ENCODE results near the gene PDIA6.
A peak's percentile ranks its signal among the peaks of the same experiment; 100 is the strongest.

Gene PDIA6

DNA sequence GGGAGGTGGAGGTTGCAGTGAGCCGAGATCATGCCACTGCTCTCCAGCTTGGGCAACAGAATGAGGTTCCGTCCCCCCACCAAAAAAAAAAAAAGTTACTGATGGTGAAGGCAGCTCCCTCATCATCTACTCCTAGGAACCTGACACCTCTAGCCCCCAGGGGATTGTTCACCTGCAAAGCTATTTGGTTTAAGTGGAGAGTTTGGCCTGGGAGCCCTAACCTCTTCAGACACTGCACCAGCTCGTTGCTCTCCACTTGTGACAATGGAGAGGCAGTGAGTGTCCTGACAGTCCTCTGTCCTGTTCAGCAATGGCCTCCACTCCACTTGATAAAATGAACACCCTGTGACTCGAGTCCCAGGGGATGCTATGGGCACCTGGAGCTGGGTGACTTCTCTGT lies 47.7 kb downstream of the PDIA6 start:
- no peak overlapping the region for H3K4me3 ChIP-seq (replicated peaks; ENCODE audit: low read depth, low read length)
- DNase-seq (ENCODE audit: low read depth), result no peak
- TF ChIP-seq, protein P1, sequence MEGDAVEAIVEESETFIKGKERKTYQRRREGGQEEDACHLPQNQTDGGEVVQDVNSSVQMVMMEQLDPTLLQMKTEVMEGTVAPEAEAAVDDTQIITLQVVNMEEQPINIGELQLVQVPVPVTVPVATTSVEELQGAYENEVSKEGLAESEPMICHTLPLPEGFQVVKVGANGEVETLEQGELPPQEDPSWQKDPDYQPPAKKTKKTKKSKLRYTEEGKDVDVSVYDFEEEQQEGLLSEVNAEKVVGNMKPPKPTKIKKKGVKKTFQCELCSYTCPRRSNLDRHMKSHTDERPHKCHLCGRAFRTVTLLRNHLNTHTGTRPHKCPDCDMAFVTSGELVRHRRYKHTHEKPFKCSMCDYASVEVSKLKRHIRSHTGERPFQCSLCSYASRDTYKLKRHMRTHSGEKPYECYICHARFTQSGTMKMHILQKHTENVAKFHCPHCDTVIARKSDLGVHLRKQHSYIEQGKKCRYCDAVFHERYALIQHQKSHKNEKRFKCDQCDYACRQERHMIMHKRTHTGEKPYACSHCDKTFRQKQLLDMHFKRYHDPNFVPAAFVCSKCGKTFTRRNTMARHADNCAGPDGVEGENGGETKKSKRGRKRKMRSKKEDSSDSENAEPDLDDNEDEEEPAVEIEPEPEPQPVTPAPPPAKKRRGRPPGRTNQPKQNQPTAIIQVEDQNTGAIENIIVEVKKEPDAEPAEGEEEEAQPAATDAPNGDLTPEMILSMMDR (IDR thresholded peaks at IDR 0.05; ENCODE audit: low read length, missing control alignments), result no peak

- TF ChIP-seq, protein P1 (IDR thresholded peaks at IDR 0.05; ENCODE audit: low read length, missing control alignments), result no peak
- no peak overlapping the region for H3K4me3 ChIP-seq (replicated peaks; ENCODE audit: low read depth, low read length)
- DNase-seq (ENCODE audit: low read depth), result no peak
These were observed 48.3 kb downstream of the PDIA6 start for GRCh38 chr2:10764096-10764785.

DNA sequence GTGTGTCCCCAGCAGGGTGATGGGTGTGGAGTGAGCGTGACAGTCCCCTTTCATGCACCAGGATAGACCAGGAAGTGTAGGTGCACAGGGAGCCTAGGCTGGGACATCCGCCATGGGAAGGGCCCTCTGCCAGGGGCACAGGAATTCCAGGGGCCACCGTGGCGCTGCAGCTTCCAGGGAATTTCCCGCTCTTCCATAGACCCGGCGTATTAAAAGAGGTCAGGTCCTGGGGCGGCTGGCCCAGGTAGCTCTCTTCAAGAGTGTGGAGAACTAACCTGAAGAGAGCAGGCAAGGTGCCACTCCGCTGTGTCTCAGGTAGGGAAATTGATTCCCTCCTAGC lies 49.2 kb downstream of the PDIA6 start:
- DNase-seq (ENCODE audit: low read depth), result no peak
- TF ChIP-seq, protein P1 (IDR thresholded peaks at IDR 0.05; ENCODE audit: low read length, missing control alignments), result no peak

DNA sequence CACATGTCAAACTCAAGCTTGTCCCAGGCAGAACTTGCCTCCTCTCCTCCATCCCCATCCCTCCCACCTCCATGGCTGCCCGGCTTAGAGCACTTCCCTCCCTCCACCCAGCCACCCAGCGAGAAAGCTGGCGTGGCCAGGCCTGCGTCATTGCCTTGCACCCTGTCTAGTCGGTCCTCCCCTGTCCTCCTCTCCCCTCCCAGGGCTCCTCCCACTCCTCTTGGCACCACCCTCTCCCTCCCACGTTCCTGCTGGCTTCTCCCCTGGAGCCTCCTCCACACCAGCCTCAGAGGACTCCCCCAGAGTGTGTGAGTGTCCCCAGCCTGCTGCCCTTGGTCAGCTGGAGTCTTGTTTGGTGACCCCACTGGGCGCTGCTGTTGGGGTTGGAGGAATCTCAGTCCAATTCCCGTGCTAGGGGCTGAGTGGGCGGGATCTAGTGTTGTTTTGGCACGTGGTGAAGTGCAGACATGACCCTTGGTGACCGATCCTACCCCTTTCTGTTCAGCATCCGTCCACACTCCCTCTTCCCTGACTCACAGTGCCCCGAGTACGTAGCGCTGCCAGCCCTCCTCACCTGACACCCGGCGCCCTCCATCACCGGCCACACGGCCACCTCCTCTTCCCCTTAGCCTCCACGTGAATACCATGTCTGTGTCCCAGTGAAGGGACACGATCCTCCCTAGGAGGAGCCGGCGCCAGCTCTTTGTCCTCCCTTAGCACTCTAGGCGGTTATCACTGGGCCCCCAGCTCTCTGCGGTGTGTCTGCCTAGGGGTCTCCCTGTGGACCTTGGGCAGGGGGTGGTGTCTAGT lies 49.7 kb downstream of the PDIA6 start:
- DNase-seq (ENCODE audit: low read depth), result peak; percentile 74
- H3K4me3 ChIP-seq (replicated peaks; ENCODE audit: low read depth, low read length), result peak overlapping the region; percentile 21
- TF ChIP-seq, protein P1 (IDR thresholded peaks at IDR 0.05; ENCODE audit: low read length, missing control alignments), result no peak

More for the DNA sequence above, 49.2 kb downstream of the PDIA6 start:
- H3K4me3 ChIP-seq (replicated peaks; ENCODE audit: low read depth, low read length), result no peak overlapping the region

DNA sequence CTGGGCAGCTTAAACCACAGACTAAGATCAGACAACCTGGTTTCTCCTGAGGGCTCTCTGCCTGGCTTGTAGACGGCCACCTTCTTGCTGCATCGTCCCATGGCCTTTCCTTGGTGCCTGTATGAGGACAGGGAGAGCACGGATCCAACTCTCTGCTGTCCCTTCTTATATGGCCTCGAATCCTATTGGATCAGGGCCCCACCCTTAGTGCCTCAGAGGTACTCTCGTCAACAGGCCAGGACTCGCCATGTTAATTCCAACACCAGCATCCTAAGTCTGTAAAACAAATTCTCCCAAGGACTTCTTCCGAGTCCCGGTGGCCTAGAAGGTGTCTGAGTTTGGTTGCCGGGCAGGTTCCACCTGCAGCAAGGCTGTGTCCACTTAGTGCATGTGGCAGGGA lies 51.0 kb downstream of the PDIA6 start:
- DNase-seq (ENCODE audit: low read depth), result no peak
- TF ChIP-seq, protein P1 (IDR thresholded peaks at IDR 0.05; ENCODE audit: low read length, missing control alignments), result no peak
- no peak overlapping the region for H3K4me3 ChIP-seq (replicated peaks; ENCODE audit: low read depth, low read length)

DNA sequence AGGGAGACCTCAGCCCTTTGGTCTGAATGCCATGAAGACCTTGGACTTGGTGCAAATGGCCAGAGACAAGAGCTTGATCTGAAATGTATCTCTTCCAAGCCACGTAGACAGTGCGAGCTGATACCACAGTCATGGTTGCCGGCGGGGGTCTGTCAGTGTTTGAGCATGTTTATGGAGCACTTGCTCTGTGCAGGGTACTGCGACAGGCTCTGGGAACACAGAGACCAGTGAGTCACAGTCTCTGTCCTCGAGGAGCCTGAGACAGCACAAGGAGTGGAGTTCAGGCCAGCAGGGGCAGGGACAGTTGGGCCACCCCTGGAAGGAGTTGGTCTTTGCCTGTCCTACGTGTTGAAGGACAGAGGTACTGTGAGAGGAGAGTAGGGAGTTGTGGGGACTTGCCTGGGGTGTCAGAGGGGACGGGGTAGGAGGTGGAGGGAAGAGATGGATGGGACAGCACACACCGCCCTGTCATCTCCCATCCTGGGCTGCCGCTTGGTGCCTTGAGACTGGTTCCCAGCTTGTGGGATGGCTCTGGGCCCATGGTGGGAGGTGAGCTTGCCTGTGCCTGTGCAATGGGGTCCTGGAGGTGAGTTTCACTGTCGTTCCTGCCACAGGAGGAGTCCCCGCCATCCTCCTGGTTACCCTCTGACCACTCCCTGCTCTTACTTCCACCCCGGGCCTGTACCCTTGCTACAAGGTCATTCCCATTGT lies 51.6 kb downstream of the PDIA6 start:
- no peak overlapping the region for H3K4me3 ChIP-seq (replicated peaks; ENCODE audit: low read depth, low read length)
- no peak for DNase-seq (ENCODE audit: low read depth)
- TF ChIP-seq, protein P1 (IDR thresholded peaks at IDR 0.05; ENCODE audit: low read length, missing control alignments), result no peak
